GM12801 (cell line): ENCODE data around the gene SRPK2.

Source experiments
- TF ChIP-seq, protein P1 (sequence below): IDR thresholded peaks from one replicate; pipeline ENCODE4 v1.5.1; 2011; ENCODE audit warnings: control low read depth; ENCODE audit not compliant: insufficient read length; ENCODE audit errors: extremely low read depth

SRPK2 gene

DNA sequence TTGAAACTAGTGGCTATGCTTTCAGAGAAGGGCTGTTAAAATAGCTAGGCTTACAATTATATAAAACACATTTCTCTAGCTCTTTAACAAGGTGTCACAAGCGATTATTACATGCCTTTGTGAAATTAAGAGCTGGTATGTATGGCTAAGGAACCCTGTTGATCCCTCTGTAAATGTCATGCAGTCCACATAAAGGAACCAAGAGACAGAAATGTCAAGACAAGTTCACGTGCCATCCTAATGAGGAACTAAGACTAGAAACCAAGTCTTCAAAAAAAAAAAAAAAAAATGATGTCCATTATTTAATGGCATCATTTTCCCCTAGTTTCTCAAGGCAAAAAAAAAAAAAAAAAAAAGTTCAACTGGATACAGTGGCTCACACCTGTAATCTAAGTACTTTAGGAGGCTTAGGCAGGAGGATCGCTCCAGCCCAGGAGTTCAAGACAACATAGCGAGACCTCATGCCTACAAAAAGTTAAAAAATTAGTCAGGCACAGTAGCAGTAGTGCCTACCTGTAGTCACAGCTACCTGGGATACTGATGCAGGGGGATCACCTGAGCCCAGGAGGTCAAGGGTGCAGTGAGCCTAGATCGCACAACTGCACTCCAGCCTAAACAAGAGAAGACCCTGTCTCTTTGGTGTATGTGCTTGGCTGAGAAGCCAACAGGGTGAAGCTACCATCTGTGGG is 63.4 kb downstream of the SRPK2 start:
- TF ChIP-seq, protein P1, sequence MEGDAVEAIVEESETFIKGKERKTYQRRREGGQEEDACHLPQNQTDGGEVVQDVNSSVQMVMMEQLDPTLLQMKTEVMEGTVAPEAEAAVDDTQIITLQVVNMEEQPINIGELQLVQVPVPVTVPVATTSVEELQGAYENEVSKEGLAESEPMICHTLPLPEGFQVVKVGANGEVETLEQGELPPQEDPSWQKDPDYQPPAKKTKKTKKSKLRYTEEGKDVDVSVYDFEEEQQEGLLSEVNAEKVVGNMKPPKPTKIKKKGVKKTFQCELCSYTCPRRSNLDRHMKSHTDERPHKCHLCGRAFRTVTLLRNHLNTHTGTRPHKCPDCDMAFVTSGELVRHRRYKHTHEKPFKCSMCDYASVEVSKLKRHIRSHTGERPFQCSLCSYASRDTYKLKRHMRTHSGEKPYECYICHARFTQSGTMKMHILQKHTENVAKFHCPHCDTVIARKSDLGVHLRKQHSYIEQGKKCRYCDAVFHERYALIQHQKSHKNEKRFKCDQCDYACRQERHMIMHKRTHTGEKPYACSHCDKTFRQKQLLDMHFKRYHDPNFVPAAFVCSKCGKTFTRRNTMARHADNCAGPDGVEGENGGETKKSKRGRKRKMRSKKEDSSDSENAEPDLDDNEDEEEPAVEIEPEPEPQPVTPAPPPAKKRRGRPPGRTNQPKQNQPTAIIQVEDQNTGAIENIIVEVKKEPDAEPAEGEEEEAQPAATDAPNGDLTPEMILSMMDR: no peak

DNA sequence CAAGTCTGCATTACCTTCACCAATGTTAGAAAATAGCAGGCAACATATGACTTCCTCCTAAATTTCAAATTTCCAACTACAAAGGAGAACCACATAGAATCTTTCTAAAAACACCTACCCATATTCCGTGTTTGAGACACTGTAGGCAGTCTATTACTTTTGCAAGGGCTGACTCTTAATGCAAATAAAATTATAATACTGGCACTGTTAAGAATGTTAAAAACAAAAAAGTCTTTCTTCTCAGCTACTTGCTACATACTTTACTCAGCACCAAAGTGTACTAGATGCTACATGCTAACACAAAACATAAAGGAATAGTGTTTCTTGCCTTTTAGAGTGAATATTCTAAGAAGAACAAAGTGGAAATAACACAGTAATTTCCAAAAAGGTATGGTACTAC is 65.4 kb downstream of the SRPK2 start:
- TF ChIP-seq, protein P1: no peak

DNA sequence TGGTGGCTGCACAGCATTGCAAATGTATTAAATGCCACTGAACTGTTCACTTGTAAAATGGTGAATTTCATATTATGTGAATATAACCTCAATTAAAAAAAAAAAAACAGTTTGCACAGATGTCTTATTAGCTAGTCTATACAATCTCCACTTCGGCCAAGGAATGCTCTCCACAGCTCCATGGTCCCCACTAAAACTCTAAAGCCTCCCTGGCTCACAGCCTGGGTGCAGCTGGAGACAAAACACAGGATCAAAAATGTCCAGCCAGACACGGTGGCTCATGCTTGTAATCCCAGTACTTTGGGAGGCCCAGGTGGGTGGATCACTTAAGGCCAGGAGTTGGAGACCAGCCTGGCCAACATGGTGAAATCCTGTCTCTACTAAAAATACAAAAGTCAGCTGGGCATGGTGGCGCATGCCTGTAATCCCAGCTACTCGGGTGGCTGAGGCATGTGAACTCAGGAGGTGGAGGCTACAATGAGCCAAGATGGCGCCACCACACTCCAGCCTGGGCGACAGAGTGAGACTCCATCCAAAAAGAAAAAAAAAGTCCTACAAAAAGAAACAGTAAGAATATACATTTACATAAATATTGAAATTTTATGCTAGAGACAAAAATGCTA is 66.0 kb downstream of the SRPK2 start:
- TF ChIP-seq, protein P1: no peak

DNA sequence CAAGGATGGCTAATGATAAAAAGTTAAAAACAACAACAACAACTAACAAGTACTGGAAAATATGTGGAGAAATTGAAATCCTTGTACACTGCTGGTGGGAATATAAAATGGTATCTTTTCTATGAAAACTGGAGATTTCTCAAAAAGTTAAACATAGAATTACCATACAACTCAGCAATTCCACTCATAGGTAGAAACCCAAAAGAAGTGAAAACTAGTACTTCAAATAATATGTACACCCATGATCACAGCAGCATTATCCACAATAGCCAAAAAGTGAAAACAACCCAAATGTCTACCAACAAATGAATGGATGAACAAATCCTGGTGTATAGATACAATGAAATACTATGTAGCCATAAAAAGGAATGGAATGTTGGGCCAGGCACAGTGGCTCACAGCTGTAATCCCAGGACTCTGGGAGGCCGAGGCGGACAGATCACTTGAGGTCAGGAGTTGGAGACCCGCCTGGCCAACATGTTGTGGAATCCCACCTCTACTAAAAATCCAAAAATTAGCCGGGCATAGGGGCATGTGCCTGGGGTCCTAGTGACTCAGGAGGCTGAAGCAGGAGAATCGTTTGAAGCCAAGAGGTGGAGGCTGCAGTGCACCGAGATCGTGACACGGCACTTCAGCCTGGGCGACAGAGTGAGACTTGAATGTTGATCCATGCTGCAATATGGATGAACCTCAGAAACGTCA is 66.8 kb downstream of the SRPK2 start:
- TF ChIP-seq, protein P1: no peak

DNA sequence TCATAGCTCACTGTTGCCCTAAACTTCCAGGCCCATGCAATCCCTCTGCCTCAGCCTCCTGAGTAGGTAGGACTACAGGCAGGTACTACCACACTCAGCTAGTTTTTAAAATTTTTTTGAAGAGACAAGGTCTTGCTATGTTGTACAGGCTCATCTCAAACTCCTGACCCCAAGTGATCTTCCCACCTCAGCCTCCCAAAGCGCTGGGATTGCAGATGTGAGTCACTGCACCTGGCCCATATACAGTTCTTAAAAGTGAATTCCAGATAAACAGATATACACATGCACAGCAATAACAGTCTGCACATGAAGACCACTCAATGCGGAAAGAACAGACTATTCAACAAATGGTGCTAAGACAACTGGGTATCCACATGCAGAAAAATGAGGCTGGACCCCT is 67.8 kb downstream of the SRPK2 start:
- TF ChIP-seq, protein P1: no peak

DNA sequence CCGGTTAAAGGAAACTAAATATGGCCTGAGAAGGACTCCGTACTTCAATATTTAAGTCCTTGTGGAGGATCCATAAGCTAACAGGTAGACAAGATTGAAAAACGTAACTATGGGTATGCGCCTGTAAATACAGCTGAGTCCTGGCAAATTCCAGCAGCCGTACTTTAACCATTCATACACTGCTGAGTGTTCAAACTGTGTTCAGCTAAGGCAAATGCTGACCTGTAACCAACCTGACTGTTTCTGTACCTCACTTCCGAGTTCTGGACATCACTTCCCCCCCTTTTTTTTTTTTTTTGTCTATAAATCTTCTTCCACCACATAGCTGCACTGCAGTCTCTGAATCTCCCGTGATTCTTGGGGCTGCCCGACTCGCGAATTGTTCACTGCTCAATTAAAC is 69.1 kb downstream of the SRPK2 start:
- TF ChIP-seq, protein P1: no peak

DNA sequence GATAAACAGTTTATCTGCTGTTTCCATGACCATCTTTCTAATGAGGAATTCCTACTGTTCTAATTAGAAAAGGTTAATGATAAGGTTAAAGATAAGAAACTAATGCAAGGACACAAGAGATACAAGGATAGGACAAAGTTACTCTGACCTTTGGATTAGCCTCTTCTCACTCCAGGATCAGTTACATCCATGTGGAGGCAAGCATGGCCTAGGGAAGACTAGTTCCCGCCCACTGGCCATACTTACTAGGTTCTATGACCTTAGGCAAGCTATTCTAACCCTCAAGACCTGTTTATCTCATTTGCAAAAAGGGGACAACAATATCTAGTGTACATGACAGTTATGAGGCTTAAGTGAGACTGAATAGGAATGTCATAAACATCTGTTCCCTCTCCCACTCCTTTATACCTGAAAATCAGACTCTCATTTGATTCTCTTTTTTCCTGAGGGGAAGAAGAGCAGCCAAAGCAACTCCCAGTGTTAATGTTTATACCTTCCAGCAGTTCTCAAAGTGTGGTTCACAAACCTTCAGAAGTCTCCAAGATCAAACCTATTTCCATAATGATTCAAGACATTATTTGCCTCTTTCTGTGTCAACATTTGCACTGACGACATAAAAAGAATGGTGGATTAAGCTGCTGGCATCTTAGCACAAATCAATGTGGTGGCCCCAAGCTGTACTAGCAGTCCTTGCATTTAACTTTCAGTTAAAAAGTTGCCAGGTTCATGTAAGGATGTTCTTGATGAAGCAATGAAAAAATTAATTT is 72.0 kb downstream of the SRPK2 start:
- TF ChIP-seq, protein P1: no peak
